ENCODE data around the gene ARHGAP31.

ARHGAP31 gene

GRCh38 chr3:119362940-119363725 lies 69.0 kb downstream of the ARHGAP31 start:
- TF ChIP-seq, protein P1, sequence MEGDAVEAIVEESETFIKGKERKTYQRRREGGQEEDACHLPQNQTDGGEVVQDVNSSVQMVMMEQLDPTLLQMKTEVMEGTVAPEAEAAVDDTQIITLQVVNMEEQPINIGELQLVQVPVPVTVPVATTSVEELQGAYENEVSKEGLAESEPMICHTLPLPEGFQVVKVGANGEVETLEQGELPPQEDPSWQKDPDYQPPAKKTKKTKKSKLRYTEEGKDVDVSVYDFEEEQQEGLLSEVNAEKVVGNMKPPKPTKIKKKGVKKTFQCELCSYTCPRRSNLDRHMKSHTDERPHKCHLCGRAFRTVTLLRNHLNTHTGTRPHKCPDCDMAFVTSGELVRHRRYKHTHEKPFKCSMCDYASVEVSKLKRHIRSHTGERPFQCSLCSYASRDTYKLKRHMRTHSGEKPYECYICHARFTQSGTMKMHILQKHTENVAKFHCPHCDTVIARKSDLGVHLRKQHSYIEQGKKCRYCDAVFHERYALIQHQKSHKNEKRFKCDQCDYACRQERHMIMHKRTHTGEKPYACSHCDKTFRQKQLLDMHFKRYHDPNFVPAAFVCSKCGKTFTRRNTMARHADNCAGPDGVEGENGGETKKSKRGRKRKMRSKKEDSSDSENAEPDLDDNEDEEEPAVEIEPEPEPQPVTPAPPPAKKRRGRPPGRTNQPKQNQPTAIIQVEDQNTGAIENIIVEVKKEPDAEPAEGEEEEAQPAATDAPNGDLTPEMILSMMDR (IDR thresholded peaks at IDR 0.05; ENCODE audit: low read depth, low read length), result no peak
- Histone ChIP-seq H2AFZ (ENCODE audit: low read depth, low read length) (no peak overlapping the region), H3K9ac (ENCODE audit: low read length) (no peak overlapping the region), H3K9me3 (ENCODE audit: insufficient read depth, low read length) (no peaks in the 10 kb centered on the region), H3K4me2 (ENCODE audit: low read length) (no peak overlapping the region), H4K20me1 (ENCODE audit: insufficient read depth, low read length) (no peaks in the 10 kb centered on the region), H3K27ac (ENCODE audit: low read length) (no peak overlapping the region), H3K4me3 (ENCODE audit: low read length) (no peak overlapping the region), H3K27me3 (ENCODE audit: low read depth, low read length) (no peaks in the 10 kb centered on the region), H3K79me2 (ENCODE audit: low read length) (no peaks in the 10 kb centered on the region), H3K36me3 (replicated peaks; ENCODE audit: low read depth, low read length) (peaks cover 7% of the 10 kb centered on the region), H3K4me1 (ENCODE audit: low read length) (peaks cover 35% of the 10 kb centered on the region)

DNA sequence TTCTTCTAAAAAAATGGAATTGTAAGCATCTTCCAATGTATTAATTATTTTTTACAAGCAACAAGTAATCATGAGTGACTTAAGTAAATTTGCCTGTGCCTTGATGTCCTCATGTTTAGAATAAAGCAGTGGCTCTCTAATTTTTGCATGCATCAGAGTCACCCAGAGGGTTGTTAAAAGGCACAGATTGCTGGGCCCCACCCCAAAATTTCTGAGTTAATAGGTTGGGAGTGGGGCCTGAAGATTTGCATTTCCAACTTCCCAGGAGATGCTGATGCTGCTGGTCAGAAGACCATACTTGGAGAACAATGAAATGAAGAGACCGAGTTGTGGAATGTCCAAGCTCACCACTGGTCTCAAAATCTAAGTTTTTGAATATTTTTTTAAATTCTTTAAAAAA lies 70.2 kb downstream of the ARHGAP31 start:
- Histone ChIP-seq H3K9me3 (ENCODE audit: insufficient read depth, low read length) (no peaks in the 10 kb centered on the region), H3K9ac (ENCODE audit: low read length) (no peak overlapping the region), H3K4me1 (ENCODE audit: low read length) (peaks cover 31% of the 10 kb centered on the region), H3K27me3 (ENCODE audit: low read depth, low read length) (no peaks in the 10 kb centered on the region), H3K4me2 (ENCODE audit: low read length) (no peak overlapping the region), H3K4me3 (ENCODE audit: low read length) (no peak overlapping the region), H3K36me3 (replicated peaks; ENCODE audit: low read depth, low read length) (peaks cover 16% of the 10 kb centered on the region), H3K27ac (ENCODE audit: low read length) (no peak overlapping the region), H3K79me2 (ENCODE audit: low read length) (no peaks in the 10 kb centered on the region), H2AFZ (ENCODE audit: low read depth, low read length) (no peak overlapping the region), H4K20me1 (ENCODE audit: insufficient read depth, low read length) (no peaks in the 10 kb centered on the region)
- TF ChIP-seq, protein P1 (IDR thresholded peaks at IDR 0.05; ENCODE audit: low read depth, low read length), result no peak
- no peak for TF ChIP-seq EZH2phosphoT487 (IDR thresholded peaks at IDR 0.05; ENCODE audit: low read depth)

- no peak overlapping the region for H3K4me2 ChIP-seq (ENCODE audit: low read length)
- H3K4me3 ChIP-seq (ENCODE audit: low read length), result no peak overlapping the region
- H3K9me3 ChIP-seq (ENCODE audit: insufficient read depth, low read length), result no peaks in the 10 kb centered on the region
- H3K36me3 ChIP-seq (replicated peaks; ENCODE audit: low read depth, low read length), result peaks cover 16% of the 10 kb centered on the region
- no peak for TF ChIP-seq EZH2phosphoT487 (IDR thresholded peaks at IDR 0.05; ENCODE audit: low read depth)
- TF ChIP-seq, protein P1 (IDR thresholded peaks at IDR 0.05; ENCODE audit: low read depth, low read length), result no peak
- H4K20me1 ChIP-seq (ENCODE audit: insufficient read depth, low read length), result no peaks in the 10 kb centered on the region
- peaks cover 21% of the 10 kb centered on the region for H3K4me1 ChIP-seq (ENCODE audit: low read length)
- no peak overlapping the region for H3K27ac ChIP-seq (ENCODE audit: low read length)
- no peaks in the 10 kb centered on the region for H3K79me2 ChIP-seq (ENCODE audit: low read length)
- no peak overlapping the region for H2AFZ ChIP-seq (ENCODE audit: low read depth, low read length)
- H3K9ac ChIP-seq (ENCODE audit: low read length), result no peak overlapping the region
- no peaks in the 10 kb centered on the region for H3K27me3 ChIP-seq (ENCODE audit: low read depth, low read length)
Measured at GRCh38 chr3:119365418-119365817, 71.2 kb downstream of the ARHGAP31 start.

GRCh38 chr3:119367000-119367399 lies 72.8 kb downstream of the ARHGAP31 start:
- Histone ChIP-seq H3K9ac (ENCODE audit: low read length) (no peak overlapping the region), H3K4me3 (ENCODE audit: low read length) (no peak overlapping the region), H3K27ac (ENCODE audit: low read length) (no peak overlapping the region), H3K4me1 (ENCODE audit: low read length) (peaks cover 13% of the 10 kb centered on the region), H4K20me1 (ENCODE audit: insufficient read depth, low read length) (no peaks in the 10 kb centered on the region), H3K36me3 (replicated peaks; ENCODE audit: low read depth, low read length) (peaks cover 16% of the 10 kb centered on the region), H3K9me3 (ENCODE audit: insufficient read depth, low read length) (no peaks in the 10 kb centered on the region), H3K79me2 (ENCODE audit: low read length) (no peaks in the 10 kb centered on the region), H3K27me3 (ENCODE audit: low read depth, low read length) (no peaks in the 10 kb centered on the region), H2AFZ (ENCODE audit: low read depth, low read length) (no peak overlapping the region), H3K4me2 (ENCODE audit: low read length) (peak overlapping the region; percentile 41; the same call in 1 of the 2 replicates)
- TF ChIP-seq, protein P1 (IDR thresholded peaks at IDR 0.05; ENCODE audit: low read depth, low read length), result no peak
- no peak for TF ChIP-seq EZH2phosphoT487 (IDR thresholded peaks at IDR 0.05; ENCODE audit: low read depth)
